HG03558 (cell line): ENCODE results near the gene SPRYD3.
"Not testable (repeated sequence)": the region's sequence is repeated elsewhere in the genome, so short reads cannot be mapped to it uniquely, and the experiment has no call there.

ENCODE experiments used
- ATAC-seq: cut with Tn5 transposase; IDR thresholded peaks from one replicate; pipeline ENCODE4 v1.9.1; 2021; ENCODE audit warnings: moderate number of reproducible peaks; ENCODE audit not compliant: unreplicated experiment; ENCODE audit errors: extremely low read depth

The SPRYD3 gene

GRCh38 chr12:53036802-53037201 lies 42.4 kb downstream of the SPRYD3 start:
- no peak for ATAC-seq

DNA sequence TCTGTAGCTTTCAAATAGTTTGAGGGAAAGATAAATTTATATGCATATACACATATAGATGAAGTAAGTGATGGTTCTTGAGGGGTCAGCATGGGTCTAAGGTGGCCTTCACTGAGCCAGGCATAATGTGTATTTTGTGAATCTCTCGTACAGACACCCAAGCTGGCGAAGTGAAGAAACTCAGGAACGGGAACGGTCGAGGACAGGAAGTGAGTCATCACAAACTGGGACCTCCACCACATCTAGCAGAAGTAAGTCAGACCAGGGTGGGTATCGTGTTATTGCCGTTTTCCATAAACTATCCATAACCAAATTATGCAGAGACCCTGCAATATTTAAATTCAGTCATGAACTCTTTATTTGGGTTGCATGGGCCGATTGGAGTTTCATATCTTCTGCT lies 44.7 kb downstream of the SPRYD3 start:
- ATAC-seq = no peak

GRCh38 chr12:53033832-53034231 lies 45.4 kb downstream of the SPRYD3 start:
- ATAC-seq = not testable (repeated sequence)

DNA sequence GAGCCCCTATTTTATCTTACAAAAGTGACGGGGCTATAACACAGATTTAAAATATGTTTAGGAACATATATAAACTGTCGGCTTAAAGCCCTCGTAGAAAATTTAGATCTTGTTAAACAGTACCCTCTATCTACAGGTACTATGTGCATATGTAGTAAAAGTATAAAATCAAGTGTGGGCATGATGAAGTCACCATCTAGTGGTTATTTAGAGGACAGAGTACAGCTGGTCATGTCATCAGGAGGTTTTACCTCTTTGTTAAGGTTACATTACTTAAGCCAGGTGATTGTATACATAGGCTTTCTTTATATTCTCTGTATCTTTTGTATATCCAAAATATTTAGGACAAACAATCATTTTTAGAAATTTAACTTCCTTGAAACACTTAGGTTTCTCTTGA lies 47.6 kb downstream of the SPRYD3 start:
- no peak for ATAC-seq

GRCh38 chr12:53027014-53027413 lies 52.2 kb downstream of the SPRYD3 start:
- not testable (repeated sequence) for ATAC-seq

GRCh38 chr12:53025250-53025649 lies 53.9 kb downstream of the SPRYD3 start:
- ATAC-seq = no peak

DNA sequence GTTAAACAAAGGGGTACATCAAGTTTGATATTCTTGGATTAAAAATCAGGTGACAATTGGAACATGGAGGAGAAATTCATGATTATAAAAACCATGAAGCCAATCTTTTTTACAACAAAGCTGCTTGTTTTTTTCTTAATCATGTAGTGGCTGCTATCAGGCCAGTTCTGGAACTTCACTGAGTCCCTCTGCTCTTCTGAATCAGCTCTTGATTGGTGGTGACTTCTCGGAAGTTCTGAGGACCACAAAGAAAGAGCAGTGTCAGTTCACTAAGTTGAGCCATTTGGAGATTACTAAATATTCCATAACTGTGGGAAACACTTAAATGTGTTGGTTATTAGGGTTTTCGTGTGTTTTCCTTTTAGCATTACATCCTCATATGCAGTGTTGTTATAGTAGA lies 64.5 kb downstream of the SPRYD3 start:
- ATAC-seq = no peak
